Measurements from ENCODE around the gene CD44.
A peak's percentile ranks its signal among the peaks of the same experiment; 100 is the strongest.

The CD44 gene

DNA sequence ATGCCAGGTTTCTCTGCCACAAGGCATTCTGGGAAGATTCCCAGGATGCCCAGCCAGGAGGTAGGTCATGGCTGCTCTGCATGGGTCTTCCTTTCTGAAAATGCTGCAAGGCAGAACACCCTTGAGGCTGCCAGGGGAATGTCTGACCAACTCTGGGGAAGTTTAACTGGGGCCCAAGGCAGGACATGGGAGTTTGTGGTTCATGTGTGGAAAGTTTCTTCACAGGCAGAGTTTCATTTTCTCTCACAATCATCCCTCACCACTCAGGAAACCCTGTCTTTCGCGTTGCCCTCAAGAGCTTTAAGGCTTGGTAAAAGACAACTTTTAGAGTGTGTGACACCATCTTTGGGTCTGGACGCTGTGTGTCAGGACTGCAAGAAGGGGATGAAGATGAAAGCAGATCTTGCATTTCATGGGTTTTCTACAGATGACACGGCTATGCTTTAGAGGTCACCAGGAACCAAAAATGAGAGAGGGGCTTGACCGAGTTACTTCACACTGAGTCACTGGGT, 133.5 kb downstream of the CD44 start:
- H3K4me3 ChIP-seq (ENCODE audit: low read length), result no peak overlapping the region
- TF ChIP-seq, protein P1, sequence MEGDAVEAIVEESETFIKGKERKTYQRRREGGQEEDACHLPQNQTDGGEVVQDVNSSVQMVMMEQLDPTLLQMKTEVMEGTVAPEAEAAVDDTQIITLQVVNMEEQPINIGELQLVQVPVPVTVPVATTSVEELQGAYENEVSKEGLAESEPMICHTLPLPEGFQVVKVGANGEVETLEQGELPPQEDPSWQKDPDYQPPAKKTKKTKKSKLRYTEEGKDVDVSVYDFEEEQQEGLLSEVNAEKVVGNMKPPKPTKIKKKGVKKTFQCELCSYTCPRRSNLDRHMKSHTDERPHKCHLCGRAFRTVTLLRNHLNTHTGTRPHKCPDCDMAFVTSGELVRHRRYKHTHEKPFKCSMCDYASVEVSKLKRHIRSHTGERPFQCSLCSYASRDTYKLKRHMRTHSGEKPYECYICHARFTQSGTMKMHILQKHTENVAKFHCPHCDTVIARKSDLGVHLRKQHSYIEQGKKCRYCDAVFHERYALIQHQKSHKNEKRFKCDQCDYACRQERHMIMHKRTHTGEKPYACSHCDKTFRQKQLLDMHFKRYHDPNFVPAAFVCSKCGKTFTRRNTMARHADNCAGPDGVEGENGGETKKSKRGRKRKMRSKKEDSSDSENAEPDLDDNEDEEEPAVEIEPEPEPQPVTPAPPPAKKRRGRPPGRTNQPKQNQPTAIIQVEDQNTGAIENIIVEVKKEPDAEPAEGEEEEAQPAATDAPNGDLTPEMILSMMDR (IDR thresholded peaks at IDR 0.05; ENCODE audit: insufficient read depth, low read depth, low read length, missing control alignments), result no peak
- no peak for DNase-seq (ENCODE audit: low read depth)

DNA sequence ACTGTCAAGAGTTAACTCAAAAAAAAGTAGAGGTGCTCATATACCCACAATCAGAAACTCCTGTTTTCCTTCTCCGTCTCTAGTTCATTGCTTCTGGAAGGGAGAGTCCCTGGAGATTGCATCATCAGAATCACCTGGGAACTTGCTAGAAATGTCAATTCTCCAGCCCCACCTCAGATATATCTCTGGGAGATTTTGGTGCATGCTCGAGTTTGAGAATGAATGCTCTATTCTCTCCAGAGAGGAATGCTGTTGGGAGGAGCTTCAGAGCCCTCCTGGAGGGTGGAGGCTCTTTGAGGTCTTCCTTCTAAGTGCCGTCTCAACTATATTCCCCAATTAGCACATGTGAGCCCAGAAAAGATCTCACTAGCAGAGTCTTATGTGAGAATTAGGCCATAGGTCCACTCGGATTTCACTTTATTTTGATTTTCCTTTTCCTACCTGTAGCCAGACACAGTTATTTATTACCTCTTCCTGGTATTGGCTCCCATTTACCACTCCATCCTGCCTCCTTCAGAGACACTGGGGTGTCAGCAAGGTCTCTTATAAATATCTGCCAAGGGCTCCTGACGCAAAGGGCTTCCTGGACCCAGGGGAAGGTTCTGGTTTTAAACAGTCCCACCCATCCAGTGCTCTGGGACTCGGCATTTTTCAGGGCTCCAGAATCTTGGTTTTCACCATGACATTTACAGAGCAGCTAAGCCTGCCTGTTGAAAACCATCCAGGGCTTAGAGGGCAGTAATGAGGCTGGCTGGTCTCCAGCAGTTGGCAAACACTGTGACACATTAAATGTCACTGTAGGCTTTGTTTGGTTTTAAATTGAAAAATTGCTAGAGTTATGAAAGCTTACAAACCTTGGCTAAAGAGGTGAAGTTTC, 136.2 kb downstream of the CD44 start:
- H3K4me3 ChIP-seq (ENCODE audit: low read length), result no peak overlapping the region
- TF ChIP-seq, protein P1 (IDR thresholded peaks at IDR 0.05; ENCODE audit: insufficient read depth, low read depth, low read length, missing control alignments), result peak; percentile 31
- peak; percentile 75 for DNase-seq (ENCODE audit: low read depth)

DNA sequence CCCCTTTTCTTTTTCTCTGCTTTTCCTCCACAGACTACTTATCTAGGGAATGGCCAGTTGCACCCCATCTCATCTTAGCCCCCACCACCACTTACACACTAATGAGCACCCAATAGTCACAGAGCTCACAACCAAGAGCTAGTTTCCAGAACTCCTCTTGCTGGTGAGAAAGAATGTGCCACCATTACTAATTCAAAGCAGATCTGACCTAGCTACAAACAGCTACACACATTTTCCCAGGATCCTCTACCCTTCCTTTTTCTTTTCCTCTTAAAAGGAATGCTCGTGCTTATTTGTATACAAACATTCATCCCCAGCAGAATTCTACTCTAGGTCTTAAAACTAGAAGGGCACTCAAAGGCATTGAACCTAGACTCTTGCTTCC, 136.8 kb downstream of the CD44 start:
- peak; percentile 11 for DNase-seq (ENCODE audit: low read depth)
- no peak overlapping the region for H3K4me3 ChIP-seq (ENCODE audit: low read length)
- TF ChIP-seq, protein P1 (IDR thresholded peaks at IDR 0.05; ENCODE audit: insufficient read depth, low read depth, low read length, missing control alignments), result no peak

DNA sequence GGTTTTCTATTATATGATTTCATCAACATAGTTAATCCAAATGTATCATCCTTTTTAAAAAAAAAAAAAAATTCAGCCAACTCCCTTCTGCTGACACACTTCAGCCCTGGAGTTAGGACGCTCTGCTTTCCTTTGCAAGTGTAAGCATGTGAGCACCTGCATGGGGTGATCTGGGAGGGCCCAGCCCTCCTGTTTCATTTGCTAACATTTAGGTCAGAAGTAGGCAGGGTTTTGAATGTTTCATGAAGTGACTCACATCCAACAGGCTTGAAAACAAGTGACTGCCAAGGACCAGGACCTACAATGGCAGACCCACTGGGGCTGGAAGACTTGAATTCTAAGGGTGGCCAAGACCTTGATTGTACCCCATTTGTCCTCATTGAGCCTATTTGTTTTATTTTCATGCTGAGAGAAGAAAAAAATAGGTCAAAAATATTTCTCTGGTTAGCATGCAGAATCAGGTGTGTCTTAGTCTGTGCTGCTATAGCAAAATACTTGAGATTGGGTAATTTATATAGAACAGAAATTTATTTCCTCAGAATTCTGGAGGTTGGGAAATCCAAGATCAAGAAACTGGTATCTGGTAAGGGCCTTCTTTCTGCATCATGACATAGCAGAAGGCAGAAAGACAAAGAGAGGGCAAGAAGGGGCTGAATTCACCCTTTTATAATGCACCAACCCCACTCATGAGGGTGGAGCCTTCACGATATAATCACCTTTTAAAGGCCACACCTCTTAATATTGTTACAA, 137.6 kb downstream of the CD44 start:
- DNase-seq (ENCODE audit: low read depth), result peak; percentile 100
- TF ChIP-seq, protein P1 (IDR thresholded peaks at IDR 0.05; ENCODE audit: insufficient read depth, low read depth, low read length, missing control alignments), result no peak
- no peak overlapping the region for H3K4me3 ChIP-seq (ENCODE audit: low read length)

DNA sequence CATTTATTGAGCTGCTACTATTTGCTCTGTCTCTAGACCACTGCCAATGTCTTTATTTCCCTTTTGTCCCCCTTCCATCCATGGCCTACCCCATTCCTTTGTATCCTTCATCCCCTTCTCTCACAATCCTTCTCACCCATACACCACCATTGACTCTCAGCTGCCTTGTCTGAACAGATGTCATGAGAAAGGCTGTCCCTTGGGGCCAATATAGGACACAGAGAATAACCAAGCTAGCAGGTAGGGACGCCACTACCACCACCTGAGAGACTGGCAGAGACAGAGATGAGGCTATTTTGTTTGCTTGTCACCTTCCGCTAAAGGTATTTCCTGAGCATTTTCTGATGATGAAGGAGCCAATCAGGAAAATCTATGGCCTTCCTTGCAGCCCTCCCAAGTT, 138.9 kb downstream of the CD44 start:
- DNase-seq (ENCODE audit: low read depth), result no peak
- H3K4me3 ChIP-seq (ENCODE audit: low read length), result no peak overlapping the region
- TF ChIP-seq, protein P1 (IDR thresholded peaks at IDR 0.05; ENCODE audit: insufficient read depth, low read depth, low read length, missing control alignments), result no peak

DNA sequence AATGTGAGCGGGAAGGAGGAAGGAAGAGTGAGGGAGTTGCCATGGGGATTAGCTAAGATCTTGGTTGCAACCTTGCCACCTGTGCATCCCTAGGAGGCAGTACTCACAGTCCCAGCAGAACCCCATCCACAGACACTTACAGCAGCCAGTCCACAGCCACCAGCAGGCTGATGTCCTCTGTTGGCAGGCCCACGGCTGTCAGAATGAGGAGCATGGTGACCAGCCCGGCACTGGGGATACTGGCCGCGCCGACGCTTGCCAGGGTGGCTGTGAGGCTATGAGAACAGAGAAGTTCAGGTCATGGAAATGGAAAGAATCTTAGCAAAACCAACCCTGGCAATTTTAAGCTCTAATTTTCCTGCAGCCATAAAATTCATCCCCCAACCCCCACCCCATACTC, 141.8 kb downstream of the CD44 start:
- no peak for DNase-seq (ENCODE audit: low read depth)
- no peak overlapping the region for H3K4me3 ChIP-seq (ENCODE audit: low read length)
- TF ChIP-seq, protein P1 (IDR thresholded peaks at IDR 0.05; ENCODE audit: insufficient read depth, low read depth, low read length, missing control alignments), result no peak

All from epithelial cell of esophagus (primary cell).